SH-SY5Y (cell line): ENCODE data around the gene MAP3K7.

Experiments
- GATA2 ChIP-seq: IDR thresholded peaks from 2 replicates; pipeline ENCODE4 v1.6.1; 2011; ENCODE audit warnings: mild to moderate bottlenecking, low read depth, low read length
- GATA3 ChIP-seq: IDR thresholded peaks from 2 replicates; pipeline ENCODE4 v1.6.1; 2011; ENCODE audit warnings: low read depth, mild to moderate bottlenecking, low read length, moderate library complexity

The MAP3K7 gene

DNA sequence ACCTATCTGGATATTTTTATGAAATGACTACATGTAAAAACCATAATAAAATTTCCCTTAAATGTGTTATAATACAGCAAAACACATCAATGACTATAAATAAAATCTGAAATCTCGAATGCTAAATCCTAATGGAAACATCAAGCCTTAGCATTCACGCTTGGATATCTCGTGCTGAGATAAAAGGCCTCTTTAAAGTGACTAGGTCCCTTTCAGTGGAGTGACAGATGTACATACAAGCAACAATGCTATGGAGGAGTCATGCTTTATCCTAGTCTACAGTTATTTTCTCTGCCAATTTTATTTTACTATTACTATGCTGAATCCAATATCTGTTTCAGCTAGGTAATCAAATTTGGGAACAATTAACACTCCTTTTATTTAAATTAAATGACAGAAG lies 72.4 kb downstream of the MAP3K7 start:
- no peak for TF ChIP-seq GATA2
- TF ChIP-seq GATA3 = no peak

DNA sequence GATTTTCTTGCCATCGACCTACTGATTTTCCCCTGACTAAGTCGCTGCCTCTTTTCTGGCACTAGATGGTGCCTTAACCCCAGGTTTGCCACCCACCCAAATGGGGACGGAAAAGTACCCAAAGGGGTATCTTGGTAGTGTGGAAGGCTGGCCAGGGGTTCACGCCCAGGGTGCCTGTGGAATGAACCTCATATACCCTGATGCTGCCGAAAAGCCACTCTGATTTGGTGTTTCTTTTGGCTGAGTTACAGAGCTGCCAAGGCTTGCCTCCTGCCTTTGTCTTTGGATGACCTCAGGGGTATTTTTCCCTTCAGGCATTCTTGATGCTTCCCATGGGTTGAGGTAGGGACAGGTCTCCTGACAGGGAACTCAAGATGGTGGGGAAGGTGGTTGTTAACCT lies 78.1 kb downstream of the MAP3K7 start:
- TF ChIP-seq GATA3 = no peak
- no peak for TF ChIP-seq GATA2

DNA sequence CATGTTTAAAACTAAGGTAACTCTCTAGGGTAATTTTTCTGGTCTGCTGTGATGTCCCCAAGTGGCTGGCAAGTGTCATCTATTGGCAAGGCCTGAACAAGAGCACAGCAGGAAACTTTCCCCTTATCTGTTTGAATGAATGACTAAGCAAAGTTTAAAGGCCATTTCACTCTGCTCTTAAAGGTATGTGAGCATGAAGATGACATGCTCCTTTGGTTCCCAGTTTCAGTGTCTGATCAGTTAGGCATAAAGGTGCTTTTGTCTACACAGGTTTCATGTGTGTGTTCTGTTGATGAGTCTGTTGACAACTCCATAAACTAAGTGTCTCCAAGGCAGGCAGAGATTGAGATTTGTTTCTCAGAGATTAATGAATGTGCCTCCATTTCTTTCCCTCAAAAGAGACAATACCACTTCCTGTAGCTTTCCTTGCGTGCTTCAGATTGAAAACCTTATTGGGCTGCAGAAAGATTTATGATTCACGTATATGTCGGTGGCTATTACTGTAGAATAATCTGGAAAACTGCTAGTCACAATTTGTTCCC lies 83.9 kb downstream of the MAP3K7 start:
- no peak for TF ChIP-seq GATA3
- no peak for TF ChIP-seq GATA2

DNA sequence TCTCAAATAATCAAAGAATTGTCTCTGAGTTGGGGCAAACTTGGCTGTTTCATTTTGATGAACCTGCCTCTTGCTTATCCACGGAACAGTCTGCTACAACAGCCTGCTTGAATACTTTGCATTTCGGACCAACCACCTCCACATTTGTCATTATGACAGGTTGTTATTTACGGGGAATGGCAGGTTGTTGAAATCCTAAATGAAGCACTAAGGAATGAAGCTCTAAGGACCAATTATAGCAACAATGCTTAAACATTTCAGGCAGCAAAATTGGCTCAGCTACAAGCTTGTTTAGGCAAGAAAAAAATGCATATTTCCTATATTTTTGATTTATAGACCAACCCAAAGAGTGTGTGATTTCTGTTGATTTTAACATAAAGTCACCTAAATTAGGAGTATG lies 84.5 kb downstream of the MAP3K7 start:
- TF ChIP-seq GATA3 (no peak), GATA2 (no peak)

DNA sequence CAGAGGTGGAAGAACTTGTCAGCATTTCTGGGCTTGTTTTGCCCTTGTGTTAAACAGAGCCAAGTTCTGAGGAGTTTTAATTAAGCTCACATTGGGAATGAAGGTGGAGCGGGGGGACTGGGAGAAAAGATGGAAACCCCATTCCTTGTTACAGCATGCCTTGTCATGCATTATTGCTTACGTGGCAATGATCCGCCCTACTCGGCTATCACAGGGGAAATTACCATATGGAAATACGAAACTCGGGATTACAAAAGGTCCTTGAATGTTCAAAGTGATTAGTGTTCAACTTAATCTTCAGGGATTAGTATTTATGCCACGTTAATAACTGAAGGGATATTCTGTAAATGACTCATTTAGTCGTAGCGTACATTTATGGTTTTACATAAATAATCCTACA lies 86.4 kb downstream of the MAP3K7 start:
- TF ChIP-seq GATA2 (no peak), GATA3 (no peak)

DNA sequence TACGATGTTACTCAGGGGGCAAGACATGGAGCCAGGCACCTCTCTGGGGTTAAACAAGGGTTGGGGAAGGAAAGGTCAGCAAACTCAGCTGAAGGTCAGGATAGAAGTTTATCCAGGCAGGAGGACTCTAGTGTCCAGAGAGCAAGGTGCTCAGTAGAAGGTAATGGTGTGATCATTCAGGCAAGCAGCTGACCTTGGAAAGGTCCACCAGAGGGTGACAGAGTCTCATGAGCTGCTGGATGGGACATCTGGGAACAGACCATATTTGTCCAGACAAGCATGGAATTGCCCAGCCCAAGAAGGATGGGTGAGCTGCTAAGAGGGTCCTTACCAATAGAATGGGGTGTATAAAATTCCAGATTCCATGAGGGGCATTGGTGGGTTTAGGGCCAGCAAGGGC lies 89.5 kb downstream of the MAP3K7 start:
- TF ChIP-seq GATA3 = no peak
- no peak for TF ChIP-seq GATA2

DNA sequence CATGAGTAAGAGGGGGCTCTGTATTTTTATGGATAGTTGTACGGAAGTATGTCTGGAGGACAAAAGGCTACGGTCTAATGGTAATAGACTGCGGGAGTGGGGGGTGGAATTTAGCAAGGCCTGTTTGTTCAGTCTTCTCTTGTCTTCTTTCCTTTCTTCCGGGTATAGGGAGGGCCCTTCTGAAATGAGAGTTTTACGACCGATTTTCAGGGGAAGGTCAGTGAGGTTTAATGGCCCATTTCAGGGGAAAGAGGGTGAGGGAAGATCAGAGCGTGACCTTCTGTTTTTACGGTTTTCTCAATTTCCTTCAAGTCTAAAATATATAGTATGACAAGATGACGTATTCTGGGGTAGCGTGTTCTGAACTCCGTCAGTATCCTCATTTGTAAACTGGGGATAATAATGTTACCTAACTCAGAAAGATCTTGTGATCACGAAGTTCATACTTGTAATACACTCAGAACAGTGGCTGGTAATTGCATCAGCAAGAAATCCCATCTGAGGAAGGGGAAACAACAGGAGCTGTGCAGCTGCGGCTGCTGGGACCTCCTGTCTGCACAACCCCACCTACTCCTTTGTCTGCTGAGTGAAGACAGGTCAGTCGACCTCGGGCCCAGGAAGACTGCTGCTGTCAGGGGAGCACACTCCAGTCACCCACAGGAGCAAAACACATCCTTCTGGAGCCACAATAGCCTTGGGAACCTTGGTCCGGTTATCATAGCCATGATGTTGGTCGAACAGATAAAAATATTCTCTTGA lies 90.4 kb downstream of the MAP3K7 start:
- TF ChIP-seq GATA3 (no peak), GATA2 (no peak)

DNA sequence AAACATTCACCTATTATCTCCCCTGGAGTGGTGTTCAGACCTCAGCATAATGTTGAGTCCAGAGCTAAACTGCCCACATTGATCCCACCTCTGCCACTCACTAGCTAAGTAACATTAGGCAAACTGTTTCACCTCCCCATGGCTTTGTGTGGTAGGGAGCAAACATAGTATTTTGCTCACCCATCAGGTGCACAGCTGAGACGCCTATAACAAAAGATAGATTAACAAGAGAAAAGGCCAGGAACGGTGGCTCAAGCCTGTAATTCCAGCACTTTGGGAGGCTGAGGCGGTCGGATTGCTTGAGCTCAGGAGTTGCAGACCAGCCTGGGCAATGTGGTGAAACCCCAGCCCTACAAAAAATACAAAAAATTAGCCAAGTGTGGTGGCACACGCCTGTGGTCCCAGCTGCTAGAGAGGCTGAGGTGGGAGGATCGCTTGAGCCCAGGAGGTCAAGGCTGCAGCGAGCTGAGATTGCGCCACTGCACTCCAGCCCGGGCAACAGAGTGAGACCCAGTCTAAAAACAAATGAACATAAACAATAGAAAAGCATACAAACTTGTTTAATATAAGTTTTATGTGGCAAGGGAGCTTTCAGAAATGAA lies 91.6 kb downstream of the MAP3K7 start:
- TF ChIP-seq GATA3 (no peak), GATA2 (no peak)

DNA sequence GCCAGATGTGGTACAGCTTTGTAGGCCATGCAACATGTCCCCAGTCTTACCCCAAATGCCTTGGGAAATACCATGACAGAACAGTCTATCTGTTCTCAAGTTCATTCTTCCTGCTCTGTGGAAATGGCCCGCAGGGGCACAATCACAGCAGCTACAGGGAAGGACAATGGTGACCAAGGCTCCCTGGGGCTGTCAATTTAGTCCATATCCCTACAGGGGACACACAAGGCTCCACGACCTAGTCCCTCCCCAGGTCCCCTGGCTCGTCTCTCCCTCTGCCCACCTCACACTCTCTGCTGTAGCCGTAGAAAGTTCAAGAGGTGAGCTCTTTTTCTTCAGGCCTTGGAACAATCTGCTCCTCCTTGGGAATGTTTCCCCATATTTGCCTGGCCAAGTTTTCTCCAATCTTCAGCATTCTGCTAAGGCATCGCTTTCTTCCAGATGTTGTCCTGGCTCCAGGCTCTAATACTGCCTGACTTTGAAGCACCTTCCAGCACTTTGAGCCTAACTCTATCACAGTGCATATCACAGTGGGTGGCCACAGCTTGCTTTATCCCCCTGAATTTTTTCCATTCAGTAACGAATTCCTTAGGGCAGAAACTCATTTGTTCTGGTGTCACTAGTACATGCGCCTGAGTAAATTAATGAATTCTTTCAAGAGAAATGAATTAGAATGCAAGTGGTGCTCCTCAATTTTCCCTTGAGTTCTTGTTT lies 92.6 kb downstream of the MAP3K7 start:
- TF ChIP-seq GATA2 = no peak
- TF ChIP-seq GATA3 = no peak

DNA sequence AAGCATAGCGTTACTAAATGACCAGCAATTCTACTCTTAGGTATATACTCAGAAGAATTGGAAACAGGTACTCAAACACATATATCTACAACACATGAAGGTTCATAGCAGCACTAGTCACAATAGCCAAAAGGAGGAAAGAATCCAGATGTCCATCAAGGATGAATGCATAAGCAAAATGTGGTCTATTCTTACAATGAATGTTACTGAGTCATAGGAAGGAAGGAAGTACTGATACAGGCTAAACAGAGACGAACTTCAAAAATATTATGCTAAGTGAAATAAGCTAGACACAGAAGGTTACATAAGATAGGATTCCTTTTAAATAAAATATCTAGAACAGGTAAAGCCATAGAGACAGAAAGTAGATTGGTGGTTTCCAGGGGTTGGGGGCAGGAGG lies 93.5 kb downstream of the MAP3K7 start:
- TF ChIP-seq GATA3 (no peak), GATA2 (no peak)

DNA sequence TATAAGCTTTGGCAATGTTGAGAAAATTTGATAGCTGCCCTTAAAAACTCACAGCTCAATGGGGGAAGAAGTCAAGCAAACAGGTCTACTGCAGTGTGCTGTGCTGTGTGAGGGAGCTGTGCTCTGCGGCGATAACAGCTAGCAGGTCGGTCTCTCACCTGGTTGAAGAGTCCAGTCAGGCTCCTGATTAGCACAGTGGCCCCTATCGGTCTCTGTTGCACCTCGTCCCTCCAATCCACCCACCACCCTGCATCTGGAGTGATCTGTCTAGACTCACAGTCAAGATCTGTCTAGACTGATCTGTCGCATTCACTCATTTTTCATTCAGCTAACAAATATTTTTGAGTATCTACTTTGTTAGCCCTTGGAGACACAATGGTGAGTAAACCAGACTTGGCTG lies 94.1 kb downstream of the MAP3K7 start:
- no peak for TF ChIP-seq GATA2
- no peak for TF ChIP-seq GATA3

DNA sequence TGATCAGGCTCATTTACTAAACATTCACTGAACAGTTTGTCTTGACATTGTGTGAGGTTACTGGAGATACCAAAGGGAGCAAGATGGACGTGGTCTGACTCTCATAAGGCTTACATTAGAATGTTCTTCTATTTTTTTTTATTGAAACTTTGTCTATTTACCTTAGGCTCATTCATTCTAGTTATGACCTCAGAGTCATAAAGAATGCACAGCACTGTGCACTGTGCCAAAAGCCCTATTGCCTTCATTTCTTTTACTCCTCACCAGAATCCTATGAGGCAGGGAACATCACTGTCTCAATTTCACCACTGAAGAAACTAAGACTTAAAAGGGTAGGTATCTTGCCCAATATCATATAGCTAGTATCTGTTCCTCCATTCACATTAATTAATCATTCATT lies 94.5 kb downstream of the MAP3K7 start:
- TF ChIP-seq GATA3 (no peak), GATA2 (no peak)

DNA sequence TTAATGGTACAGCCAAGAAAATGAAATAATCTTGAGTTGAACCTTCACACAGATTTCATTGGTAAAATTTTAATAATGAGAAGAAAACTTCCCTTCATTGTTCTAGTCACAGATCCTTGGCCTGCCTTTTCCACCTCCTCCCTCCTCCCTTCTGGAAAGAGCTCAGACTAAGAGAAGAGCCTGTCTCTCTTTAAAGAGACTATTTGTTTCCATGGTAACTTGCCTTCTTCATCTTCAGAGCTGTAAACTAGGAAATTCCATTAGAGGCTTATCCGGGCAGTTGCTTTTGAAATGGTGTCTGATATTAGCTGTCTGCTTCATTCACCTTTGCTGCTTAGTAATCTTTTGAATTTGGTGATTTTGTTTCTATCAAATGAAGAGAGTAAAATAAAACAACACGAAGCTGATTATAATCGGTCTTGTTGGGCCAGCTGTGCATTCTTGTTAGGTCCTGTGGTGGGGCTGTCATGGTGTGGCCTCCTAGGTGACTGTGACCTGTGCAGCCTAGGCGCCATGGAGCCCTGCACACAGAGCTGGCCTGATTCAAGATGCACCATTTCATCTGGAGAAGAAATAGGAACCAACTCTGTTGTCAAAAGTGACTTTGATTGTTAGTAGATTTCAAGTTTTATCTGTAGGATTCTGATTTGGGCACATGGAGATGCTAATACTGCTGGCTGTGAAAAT lies 96.7 kb downstream of the MAP3K7 start:
- TF ChIP-seq GATA2 (no peak), GATA3 (no peak)

DNA sequence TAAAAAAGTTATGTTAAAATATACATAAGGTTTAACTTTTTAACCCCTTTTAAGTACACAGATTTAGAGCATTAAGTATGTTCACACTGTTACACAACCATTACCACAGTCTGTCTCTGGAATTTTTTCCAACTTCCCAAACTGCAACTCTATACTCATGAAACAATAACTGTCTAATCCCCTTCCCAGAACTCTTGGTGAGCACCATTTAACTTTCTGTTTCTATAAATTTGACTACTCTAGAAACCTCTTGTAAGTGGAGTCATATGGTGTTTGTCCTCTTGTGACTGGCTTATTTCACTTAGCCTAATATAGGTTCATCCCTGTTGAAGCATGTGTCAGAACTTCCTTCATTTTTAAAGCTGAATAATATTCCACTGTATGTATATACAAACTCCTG lies 98.1 kb downstream of the MAP3K7 start:
- no peak for TF ChIP-seq GATA2

DNA sequence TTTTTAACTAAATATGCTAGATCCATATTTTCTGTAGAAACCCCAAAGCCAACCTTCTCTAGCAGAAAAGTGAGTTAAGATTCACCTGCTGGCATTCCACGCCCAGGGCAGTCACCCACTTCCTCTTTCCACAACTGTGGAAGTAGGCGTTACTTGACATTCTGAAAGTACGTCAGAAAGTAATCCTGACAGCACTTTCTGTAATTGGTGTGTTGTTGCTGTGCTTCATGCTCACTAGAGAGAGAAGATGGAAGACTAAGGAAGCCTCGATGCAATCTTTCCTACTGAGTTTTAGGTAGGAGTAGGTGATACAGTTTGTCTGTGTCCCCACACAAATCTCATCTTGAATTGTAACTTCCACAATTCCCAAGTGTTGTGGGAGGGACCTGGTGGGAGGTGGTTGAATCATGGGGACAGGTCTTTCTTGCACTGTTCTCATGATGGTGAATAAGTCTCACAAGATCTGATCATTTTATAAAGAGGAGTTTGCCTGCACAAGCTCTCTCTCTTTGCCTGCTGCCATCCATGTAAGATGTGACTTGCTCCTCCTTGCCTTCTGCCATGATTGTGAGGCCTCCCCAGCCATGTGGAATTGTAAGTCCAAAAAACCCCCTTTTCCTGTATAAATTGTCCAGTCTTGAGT lies 101.1 kb downstream of the MAP3K7 start:
- no peak for TF ChIP-seq GATA2

DNA sequence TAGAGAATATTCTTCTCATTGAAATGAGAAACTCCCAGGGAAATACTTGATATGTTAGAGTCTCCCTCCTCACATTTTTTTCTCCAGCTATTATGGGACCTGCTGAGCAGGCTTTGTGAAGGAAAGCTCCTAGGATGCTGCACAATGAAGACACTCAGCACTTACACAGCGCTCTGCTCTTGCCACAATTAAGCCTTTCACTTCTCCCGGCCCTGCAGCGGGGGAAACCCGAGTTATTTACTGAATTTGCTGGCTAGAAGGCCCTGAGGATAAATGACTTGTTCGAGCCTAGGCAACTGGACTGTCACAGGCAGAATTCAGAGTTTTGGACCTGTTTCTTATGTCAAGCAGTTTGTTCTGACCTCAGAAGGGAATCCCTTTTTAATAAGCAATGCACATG lies 102.0 kb downstream of the MAP3K7 start:
- TF ChIP-seq GATA3 (no peak), GATA2 (no peak)
